Gastrocnemius medialis (tissue), 4 donors: Measurements from ENCODE around the gene DIP2B. TPM values are rescaled to one million over a fixed set of nuclear protein-coding genes. Genes with fewer than 3 reads are reported as not detected.

Source experiments
- ATAC-seq, 2 donors: fragments of 150-250 bp; one replicate each; pipeline ENCODE4 v1.9.1; 2016
- DNase-seq, 2 donors: peaks; one replicate each; pipeline ENCODE4 v3.0.0-alpha.2; 2019
- H3K27ac ChIP-seq, 4 donors: fragments of 200-600 bp; sonication (generic); 1 replicate in 1 of 4; 2 replicates in 3 of 4; pipeline ENCODE4 v1.5.1; 2016 to 2018; ENCODE audit warnings: mild to moderate bottlenecking in 2 of 4, moderate library complexity in 1 of 4
- H3K27me3 ChIP-seq, 3 donors: fragments of 200-600 bp; sonication (generic) in 2 of 3; 1 replicate in 1 of 3; 2 replicates in 2 of 3; pipeline versions ENCODE4 v1.5.1 to v1.6.0; 2016 to 2019; ENCODE audit warnings: mild to moderate bottlenecking in 1 of 3, moderate library complexity in 1 of 3
- H3K36me3 ChIP-seq, 2 donors: fragments of 200-600 bp; sonication (generic) in 1 of 2; one replicate each; pipeline ENCODE4 v1.5.1; 2017 to 2018
- H3K4me1 ChIP-seq, 2 donors: fragments of 200-600 bp; sonication (generic) in 1 of 2; one replicate each; pipeline ENCODE4 v1.5.1; 2016 to 2017; ENCODE audit warnings: mild to moderate bottlenecking in 2 of 2
- H3K4me3 ChIP-seq, 4 donors: fragments of 200-600 bp; sonication (generic) in 3 of 4; 1 replicate in 1 of 4; 2 replicates in 3 of 4; pipeline ENCODE4 v1.5.1; 2016 to 2019; ENCODE audit warnings: mild to moderate bottlenecking in 2 of 4
- H3K9me3 ChIP-seq, 3 donors: fragments of 200-600 bp; sonication (generic) in 2 of 3; 1 replicate in 1 of 3; 2 replicates in 2 of 3; pipeline ENCODE4 v1.5.1; 2016 to 2019
- POLR2A ChIP-seq, 2 donors: fragments of 450-650 bp; IDR thresholded peaks; one replicate each; pipeline ENCODE4 v1.6.1; 2017; ENCODE audit warnings: antibody characterized with exemption in 2 of 2, mild to moderate bottlenecking in 2 of 2, moderate library complexity in 2 of 2
- in situ Hi-C, 4 donors: fragments of 200-750 bp; cut with MboI; loops; one replicate each; pipeline versions ENCODE4 v1.15.0 to v1.8.0; 2017; ENCODE audit warnings: low sequenced_read_pairs in 4 of 4
- intact Hi-C: fragments of 100-400 bp; cut with DNase I; formaldehyde crosslinking; loops from one replicate; pipeline ENCODE4 v1.15.1; 2023; ENCODE audit warnings: low total_unique reads
- total RNA-seq, 4 donors: library from RNA; depleted of rRNA; stranded (reverse); fragments of >200 nt; gene quantifications; one replicate each; pipeline versions ENCODE4 v1.1.0 to v1.2.3, GENCODE V29; 2016
- TF ChIP-seq, protein P1 (sequence below), 5 experiments: fragments of 450-650 bp in 3 of 5; fragments of 200-600 bp in 2 of 5; sonication (generic) in 2 of 5; IDR thresholded peaks in 4 of 5; conservative IDR thresholded peaks in 1 of 5; 1 replicate in 4 of 5; 2 replicates in 1 of 5; pipeline ENCODE4 v1.5.1; 2016 to 2019; ENCODE audit warnings: antibody characterized with exemption in 5 of 5, mild to moderate bottlenecking in 3 of 5, moderate library complexity in 3 of 5

Gene DIP2B
- total RNA-seq, 4 donors from 2014 or later, result 11.5 to 15.2 (median 12.2) TPM

DNA sequence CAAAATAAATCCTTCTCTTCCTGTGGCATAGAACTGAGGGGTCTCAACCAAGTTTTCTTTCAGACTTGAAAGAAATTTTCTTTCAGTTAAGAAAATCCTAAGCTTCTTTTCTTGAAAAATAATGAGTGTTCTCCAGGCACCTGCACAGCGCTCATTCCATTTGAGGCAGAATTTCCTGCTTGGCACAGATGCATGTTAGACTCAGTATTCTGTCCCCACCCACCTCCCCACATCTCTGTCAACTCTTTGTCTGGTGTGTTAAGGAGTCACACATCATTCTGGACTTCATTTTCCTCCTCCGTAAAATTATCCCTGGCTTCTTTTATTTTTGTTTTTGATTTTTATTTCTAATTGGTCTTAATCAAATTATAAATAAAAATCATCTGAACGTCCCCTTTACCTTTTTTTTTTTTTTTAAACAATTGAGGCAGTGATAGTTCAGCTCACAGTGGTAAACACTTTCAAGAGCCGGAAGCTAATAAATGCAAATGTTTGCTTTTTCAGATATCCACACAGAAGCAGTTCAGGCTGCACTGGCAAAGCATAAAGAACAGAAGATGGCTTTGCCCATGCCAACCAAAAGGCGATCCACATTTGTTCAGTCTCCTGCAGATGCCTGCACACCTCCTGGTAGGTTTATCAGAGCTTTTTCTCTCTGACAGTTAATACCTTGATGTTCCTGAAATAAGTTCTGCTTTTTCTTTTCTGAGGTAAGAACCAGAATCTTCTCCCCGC is 155.1 kb downstream of the DIP2B start:
- TF ChIP-seq, protein P1, sequence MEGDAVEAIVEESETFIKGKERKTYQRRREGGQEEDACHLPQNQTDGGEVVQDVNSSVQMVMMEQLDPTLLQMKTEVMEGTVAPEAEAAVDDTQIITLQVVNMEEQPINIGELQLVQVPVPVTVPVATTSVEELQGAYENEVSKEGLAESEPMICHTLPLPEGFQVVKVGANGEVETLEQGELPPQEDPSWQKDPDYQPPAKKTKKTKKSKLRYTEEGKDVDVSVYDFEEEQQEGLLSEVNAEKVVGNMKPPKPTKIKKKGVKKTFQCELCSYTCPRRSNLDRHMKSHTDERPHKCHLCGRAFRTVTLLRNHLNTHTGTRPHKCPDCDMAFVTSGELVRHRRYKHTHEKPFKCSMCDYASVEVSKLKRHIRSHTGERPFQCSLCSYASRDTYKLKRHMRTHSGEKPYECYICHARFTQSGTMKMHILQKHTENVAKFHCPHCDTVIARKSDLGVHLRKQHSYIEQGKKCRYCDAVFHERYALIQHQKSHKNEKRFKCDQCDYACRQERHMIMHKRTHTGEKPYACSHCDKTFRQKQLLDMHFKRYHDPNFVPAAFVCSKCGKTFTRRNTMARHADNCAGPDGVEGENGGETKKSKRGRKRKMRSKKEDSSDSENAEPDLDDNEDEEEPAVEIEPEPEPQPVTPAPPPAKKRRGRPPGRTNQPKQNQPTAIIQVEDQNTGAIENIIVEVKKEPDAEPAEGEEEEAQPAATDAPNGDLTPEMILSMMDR (IDR thresholded peaks at IDR 0.05 in 4 of 5, conservative IDR thresholded peaks at IDR 0.05 in 1 of 5), result no peak
- no peak for TF ChIP-seq POLR2A (IDR thresholded peaks at IDR 0.05)
- intact Hi-C loops, result no loop called here
- in situ Hi-C loops, result no loop called here
- H3K27me3 ChIP-seq, result no peaks in the 10 kb centered on the region
- no peak overlapping the region for H3K4me3 ChIP-seq
- DNase-seq (no peak), ATAC-seq (no peak)
- H3K27ac ChIP-seq, result no peak overlapping the region
- H3K4me1 ChIP-seq, result no peaks in the 10 kb centered on the region
- H3K9me3 ChIP-seq, result no peaks in the 10 kb centered on the region
- H3K36me3 ChIP-seq, result peaks cover 0 to 8% of the 10 kb centered on the region in 2 donors

DNA sequence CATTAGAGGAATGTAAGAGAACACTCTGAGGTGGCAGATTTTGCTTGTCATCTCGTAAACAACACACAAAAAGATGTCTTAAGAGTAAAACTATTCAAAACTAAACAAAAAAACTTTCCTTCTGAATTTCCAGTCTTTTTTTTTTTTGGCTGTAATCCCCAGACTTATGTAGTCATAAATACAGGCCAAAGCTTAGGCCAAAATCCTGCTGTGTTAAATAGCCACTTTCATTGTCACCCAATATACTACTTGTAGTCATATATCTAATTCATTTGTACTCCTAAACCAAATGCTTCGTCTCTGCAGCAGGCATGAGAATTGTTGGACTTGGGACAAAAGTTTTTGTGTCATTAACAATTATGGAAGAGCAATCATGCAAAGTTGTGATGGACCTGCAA is 155.6 kb downstream of the DIP2B start:
- intact Hi-C loops (no loop called here), in situ Hi-C loops (no loop called here)
- no peak overlapping the region for H3K4me3 ChIP-seq
- no peaks in the 10 kb centered on the region for H3K9me3 ChIP-seq
- DNase-seq (no peak), ATAC-seq (no peak)
- TF ChIP-seq, protein P1 (IDR thresholded peaks at IDR 0.05 in 4 of 5, conservative IDR thresholded peaks at IDR 0.05 in 1 of 5), result no peak
- TF ChIP-seq POLR2A (IDR thresholded peaks at IDR 0.05), result no peak
- H3K27ac ChIP-seq, result no peak overlapping the region
- no peaks in the 10 kb centered on the region for H3K27me3 ChIP-seq
- H3K4me1 ChIP-seq, result no peaks in the 10 kb centered on the region
- H3K36me3 ChIP-seq, result peaks cover 0 to 8% of the 10 kb centered on the region in 2 donors

DNA sequence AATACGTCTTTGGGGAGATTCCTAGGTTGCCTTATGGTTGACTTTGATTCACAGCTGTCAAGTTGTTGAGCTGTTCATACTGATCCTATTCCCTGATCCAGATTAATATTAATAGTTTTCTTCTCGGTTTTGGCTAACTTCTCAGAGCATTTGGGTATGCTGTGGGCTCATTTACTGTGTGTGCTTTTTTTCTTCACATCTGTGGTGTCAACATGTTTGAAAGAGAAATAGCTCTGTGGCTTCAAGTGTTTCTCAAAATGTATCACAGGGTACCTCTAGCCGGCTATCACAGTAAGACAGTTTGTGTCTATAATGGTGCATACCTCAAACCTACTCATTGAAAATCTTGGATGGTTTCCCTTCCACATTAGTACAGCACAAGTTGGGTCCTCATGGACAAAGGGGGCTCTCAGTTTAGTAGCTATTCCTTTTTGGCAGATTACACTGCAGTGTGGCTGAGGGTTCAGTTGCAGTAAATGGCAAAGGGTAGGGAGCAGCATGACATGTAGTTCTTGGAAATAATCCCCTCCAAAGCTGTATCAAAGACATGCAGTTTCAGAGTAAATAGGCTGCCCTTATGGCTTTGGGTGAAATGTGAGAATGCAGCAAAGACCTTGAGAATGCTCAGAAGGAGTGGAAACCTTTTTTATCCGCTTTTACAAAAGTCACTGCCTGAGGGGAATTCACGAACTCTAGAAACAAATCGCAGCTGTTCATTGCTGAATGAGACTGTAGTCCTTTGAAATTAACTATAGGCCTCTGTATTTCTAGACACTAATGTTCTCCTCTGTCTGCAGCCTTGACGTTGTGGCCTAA is 156.7 kb downstream of the DIP2B start:
- Histone ChIP-seq H3K27me3 (no peaks in the 10 kb centered on the region), H3K9me3 (no peaks in the 10 kb centered on the region), H3K4me3 (no peak overlapping the region), H3K36me3 (peaks cover 0 to 8% of the 10 kb centered on the region in 2 donors), H3K4me1 (no peaks in the 10 kb centered on the region), H3K27ac (no peak overlapping the region)
- no peak for TF ChIP-seq POLR2A (IDR thresholded peaks at IDR 0.05)
- TF ChIP-seq, protein P1 (IDR thresholded peaks at IDR 0.05 in 4 of 5, conservative IDR thresholded peaks at IDR 0.05 in 1 of 5), result no peak
- in situ Hi-C loops, result no loop called here
- ATAC-seq, result no peak
- intact Hi-C loops, result no loop called here
- DNase-seq, result no peak

DNA sequence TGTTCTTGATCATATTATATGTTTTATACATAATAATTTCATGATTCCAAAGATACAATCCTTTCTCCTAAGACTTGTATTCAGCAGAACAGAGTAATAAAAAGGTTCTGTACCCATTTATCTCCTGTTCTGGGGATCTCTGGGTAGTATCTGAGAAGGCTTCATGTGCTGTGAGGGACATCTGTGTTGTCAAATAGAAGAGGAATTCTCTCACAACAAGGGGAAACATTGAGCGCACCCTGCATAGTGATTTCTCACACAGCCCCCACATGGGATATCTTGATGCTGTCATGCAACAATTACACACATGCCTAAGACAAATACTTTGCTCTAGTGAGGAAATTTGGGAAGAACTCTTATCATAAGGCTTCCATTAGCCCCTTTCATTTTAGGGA is 157.3 kb downstream of the DIP2B start:
- no peaks in the 10 kb centered on the region for H3K27me3 ChIP-seq
- H3K9me3 ChIP-seq, result no peaks in the 10 kb centered on the region
- TF ChIP-seq, protein P1 (IDR thresholded peaks at IDR 0.05 in 4 of 5, conservative IDR thresholded peaks at IDR 0.05 in 1 of 5), result no peak
- TF ChIP-seq POLR2A (IDR thresholded peaks at IDR 0.05), result no peak
- peaks cover 0 to 8% of the 10 kb centered on the region in 2 donors for H3K36me3 ChIP-seq
- H3K4me1 ChIP-seq, result peaks cover 0 to under 1% of the 10 kb centered on the region in 2 donors
- intact Hi-C loops (no loop called here), in situ Hi-C loops (no loop called here)
- no peak for ATAC-seq
- DNase-seq, result no peak
- no peak overlapping the region for H3K27ac ChIP-seq
- H3K4me3 ChIP-seq, result no peak overlapping the region
